Upper lobe of left lung (tissue), 6 donors: Measurements from ENCODE around the gene POLN. TPM values are rescaled to one million over a fixed set of nuclear protein-coding genes. Genes with fewer than 3 reads are reported as not detected.

ENCODE experiments used
- ATAC-seq, 2 donors: fragments of 200-7000 bp; cut with Tn5 transposase; one replicate each; pipeline ENCODE4 v1.9.1; 2022; ENCODE audit warnings: mild to moderate bottlenecking in 2 of 2, moderate library complexity in 2 of 2; ENCODE audit not compliant: low FRiP score in 2 of 2
- DNase-seq, 2 donors: peaks; one replicate each; pipeline ENCODE4 v3.0.0-alpha.2; 2019 to 2020
- H3K27ac ChIP-seq, 4 donors: fragments of 200-600 bp; sonication (generic); one replicate each; pipeline ENCODE4 v1.5.1; 2016 to 2019
- H3K27me3 ChIP-seq, 4 donors: fragments of 200-600 bp; sonication (generic); one replicate each; pipeline ENCODE4 v1.5.1; 2017 to 2019
- H3K36me3 ChIP-seq, 4 donors: fragments of 200-600 bp; sonication (generic); one replicate each; pipeline ENCODE4 v1.5.1; 2016 to 2019
- H3K4me1 ChIP-seq, 4 donors: fragments of 200-600 bp; sonication (generic); one replicate each; pipeline ENCODE4 v1.5.1; 2018 to 2019
- H3K4me3 ChIP-seq, 4 donors: fragments of 200-600 bp; sonication (generic); one replicate each; pipeline ENCODE4 v1.5.1; 2017 to 2019; ENCODE audit warnings: mild to moderate bottlenecking in 2 of 4, moderate library complexity in 1 of 4
- H3K9me3 ChIP-seq, 4 donors: fragments of 200-600 bp; sonication (generic); one replicate each; pipeline ENCODE4 v1.5.1; 2018 to 2019
- EP300 ChIP-seq, 4 donors: sonication (generic); formaldehyde crosslinking; IDR thresholded peaks; one replicate each; pipeline ENCODE4 v1.5.1; 2017; ENCODE audit warnings: antibody characterized with exemption in 4 of 4, control low read depth in 2 of 4
- POLR2A ChIP-seq, 4 donors: fragments of 450-650 bp; IDR thresholded peaks; one replicate each; pipeline ENCODE4 v1.5.1; 2016 to 2017; ENCODE audit warnings: antibody characterized with exemption in 4 of 4, mild to moderate bottlenecking in 2 of 4
- POLR2AphosphoS5 ChIP-seq, 2 donors: sonication (generic); formaldehyde crosslinking; IDR thresholded peaks; one replicate each; pipeline ENCODE4 v1.5.1; 2017; ENCODE audit warnings: antibody characterized with exemption in 2 of 2
- WGBS, 2 donors: methylation state at CpG; one replicate each; pipeline ENCODE4 v1.1.5; 2017 to 2018; 5-methylcytosine and 5-hydroxymethylcytosine counted together
- total RNA-seq, 6 donors: library from RNA; depleted of rRNA in 4 of 6; stranded (reverse); fragments of >200 nt in 4 of 6; gene quantifications; one replicate each; pipeline versions ENCODE4 v1.1.0 to v1.2.1, GENCODE V29; 2016 to 2021
- TF ChIP-seq, protein P1 (sequence below), 6 experiments: fragments of 450-650 bp in 4 of 6; fragments of 200-600 bp in 2 of 6; sonication (generic) in 2 of 6; IDR thresholded peaks; one replicate each; pipeline ENCODE4 v1.5.1; 2016 to 2019; ENCODE audit warnings: antibody characterized with exemption in 6 of 6
- donor health status: DM: no; HTN: no; CAD: no; lungs with moderate emphysema.
- donor health status: DM: no; HTN: yes; CAD: no; lungs with severe emphysema.

Gene POLN
- total RNA-seq, 6 donors from 2014 or later: 0.89 to 5.5 (median 2.6) TPM

DNA sequence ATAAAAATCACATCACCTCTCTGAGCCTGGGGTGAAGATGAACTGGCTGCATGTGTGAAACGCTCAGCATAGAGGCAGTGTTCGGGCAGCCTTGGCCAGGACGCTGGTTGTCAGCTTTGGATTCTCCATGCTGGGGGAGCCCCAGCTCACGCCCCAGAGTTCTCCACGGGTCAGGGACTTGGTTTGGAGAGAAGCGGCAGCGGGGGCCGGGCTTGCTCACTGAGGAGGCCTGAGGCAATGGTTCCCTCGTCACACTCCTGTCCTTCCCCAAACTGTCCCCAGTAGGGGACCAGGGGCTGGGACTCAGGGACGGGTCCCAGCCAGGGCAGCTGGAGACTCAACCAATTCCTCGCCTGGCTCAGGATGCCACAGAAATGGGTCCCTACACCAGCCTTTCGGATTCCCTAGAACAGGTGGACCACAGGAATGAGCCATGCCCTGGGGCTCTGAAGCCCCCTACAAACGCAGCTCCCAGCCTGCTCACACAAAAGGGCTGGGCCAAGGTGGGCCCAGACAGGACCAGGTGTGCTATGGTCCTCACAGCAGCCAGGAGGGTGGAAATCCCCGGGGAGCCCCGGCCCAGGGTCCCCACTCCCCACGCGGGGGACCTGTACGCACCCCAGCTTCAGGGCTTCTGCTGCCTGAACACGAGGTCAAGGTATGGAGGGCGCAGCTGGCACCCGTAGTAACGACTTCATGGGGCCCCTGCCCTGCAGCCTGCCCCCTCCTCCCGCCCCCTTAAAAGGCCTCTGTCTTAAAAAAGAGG lies 18.6 kb upstream of the POLN start:
- Histone ChIP-seq H3K4me1 (peaks cover 61 to 74% (median 68%) of the 10 kb centered on the region in 4 donors), H3K27ac (peak overlapping the region; percentile 92 to 98 (median 95)), H3K4me3 (peak overlapping the region; percentile 79 to 98 (median 93)), H3K27me3 (no peaks in the 10 kb centered on the region), H3K9me3 (no peaks in the 10 kb centered on the region), H3K36me3 (peaks cover 0 to 19% (median 12%) of the 10 kb centered on the region in 4 donors)
- TF ChIP-seq EP300 (IDR thresholded peaks at IDR 0.05) (no peak), POLR2AphosphoS5 (IDR thresholded peaks at IDR 0.05) (no peak), POLR2A (IDR thresholded peaks at IDR 0.05) (no peak)
- TF ChIP-seq, protein P1, sequence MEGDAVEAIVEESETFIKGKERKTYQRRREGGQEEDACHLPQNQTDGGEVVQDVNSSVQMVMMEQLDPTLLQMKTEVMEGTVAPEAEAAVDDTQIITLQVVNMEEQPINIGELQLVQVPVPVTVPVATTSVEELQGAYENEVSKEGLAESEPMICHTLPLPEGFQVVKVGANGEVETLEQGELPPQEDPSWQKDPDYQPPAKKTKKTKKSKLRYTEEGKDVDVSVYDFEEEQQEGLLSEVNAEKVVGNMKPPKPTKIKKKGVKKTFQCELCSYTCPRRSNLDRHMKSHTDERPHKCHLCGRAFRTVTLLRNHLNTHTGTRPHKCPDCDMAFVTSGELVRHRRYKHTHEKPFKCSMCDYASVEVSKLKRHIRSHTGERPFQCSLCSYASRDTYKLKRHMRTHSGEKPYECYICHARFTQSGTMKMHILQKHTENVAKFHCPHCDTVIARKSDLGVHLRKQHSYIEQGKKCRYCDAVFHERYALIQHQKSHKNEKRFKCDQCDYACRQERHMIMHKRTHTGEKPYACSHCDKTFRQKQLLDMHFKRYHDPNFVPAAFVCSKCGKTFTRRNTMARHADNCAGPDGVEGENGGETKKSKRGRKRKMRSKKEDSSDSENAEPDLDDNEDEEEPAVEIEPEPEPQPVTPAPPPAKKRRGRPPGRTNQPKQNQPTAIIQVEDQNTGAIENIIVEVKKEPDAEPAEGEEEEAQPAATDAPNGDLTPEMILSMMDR (IDR thresholded peaks at IDR 0.05): no peak
- 33 to 81% methylated on average over 8 to 18 of the region's 23 CpGs for WGBS, 2 donors
- DNase-seq (peak; percentile 21 to 70), ATAC-seq (no peak)

DNA sequence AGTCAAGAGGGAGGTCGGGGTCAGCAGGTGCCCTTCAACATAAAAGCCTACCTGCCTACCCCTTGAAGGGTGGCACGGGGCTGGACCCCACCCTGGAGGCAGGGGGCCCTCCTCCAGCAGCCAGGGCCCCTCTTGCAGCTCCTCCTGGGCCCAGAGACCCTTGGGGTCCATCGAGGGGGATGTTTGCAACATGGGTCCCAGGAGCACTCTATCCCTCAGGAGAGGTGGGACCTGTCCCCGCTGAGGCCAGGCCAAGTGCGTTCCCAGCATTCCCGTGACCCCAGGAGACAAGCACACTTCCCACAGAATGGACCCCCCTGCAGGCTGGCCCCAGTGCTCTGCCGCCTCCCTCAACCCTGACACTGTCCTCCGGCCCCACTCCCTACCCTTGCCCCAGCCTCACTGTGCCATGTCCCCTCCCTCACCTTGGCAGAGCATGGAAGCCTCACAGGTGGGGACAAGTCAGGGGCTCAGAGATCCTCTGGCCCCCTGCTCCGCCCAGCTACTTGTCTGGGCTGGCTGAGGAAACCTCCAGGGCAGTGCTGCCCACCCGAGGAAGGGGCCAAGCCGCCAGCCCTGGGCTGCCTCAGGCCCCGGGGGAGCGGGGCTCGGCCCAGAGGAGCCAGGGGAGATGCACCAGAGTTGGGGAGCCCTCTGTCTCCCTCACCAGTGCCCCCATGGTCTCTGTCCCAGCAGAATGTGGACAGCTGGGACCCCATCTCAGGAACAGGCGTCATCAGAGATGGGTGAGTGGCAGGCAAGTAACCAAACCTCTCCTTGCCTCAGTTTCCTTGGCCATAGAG lies 17.8 kb upstream of the POLN start:
- peak; percentile 20 to 68 for DNase-seq
- TF ChIP-seq POLR2AphosphoS5 (IDR thresholded peaks at IDR 0.05) (no peak), EP300 (IDR thresholded peaks at IDR 0.05) (no peak), POLR2A (IDR thresholded peaks at IDR 0.05) (no peak)
- TF ChIP-seq, protein P1 (IDR thresholded peaks at IDR 0.05): no peak
- H3K4me1 ChIP-seq: peaks cover 69 to 79% (median 72%) of the 10 kb centered on the region in 4 donors

DNA sequence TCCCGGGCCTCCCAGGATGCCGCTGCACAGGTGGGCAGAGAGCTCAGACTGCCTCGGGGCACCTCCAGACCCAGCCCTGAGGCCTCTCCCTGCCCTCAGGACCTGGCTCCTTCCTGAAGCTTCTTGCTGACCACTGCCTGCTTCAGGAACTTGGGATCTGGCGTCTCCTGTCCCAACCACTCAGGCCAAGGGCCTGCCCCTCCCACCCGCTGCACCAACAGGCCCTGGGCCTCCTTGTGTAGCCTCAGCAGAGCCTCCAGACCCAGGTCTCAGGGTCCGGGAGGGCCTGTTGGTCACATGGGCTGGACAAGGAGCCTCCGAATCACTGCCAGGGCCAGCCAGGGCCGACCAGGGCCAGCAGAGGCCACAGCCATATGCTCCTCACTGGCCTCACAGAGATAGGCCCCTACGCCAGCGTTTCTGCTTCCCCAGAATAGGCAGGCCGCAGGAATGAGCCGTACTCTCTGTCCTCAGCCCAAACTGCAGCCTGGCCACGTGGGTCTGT lies 17.2 kb upstream of the POLN start:
- peak; percentile 20 to 74 for DNase-seq
- Histone ChIP-seq H3K27ac (peak overlapping the region; percentile 92 to 98 (median 95)), H3K9me3 (no peaks in the 10 kb centered on the region), H3K4me1 (peaks cover 75 to 85% (median 78%) of the 10 kb centered on the region in 4 donors), H3K36me3 (peaks cover 0 to 32% (median 24%) of the 10 kb centered on the region in 4 donors), H3K4me3 (peak overlapping the region in 3 of 4 donors; percentile 79 to 98 (median 95)), H3K27me3 (no peaks in the 10 kb centered on the region)
- WGBS, 2 donors: 50 to 63% methylated on average over 2 to 13 of the region's 13 CpGs
- TF ChIP-seq, protein P1 (IDR thresholded peaks at IDR 0.05): no peak
- TF ChIP-seq POLR2AphosphoS5 (IDR thresholded peaks at IDR 0.05) (no peak), EP300 (IDR thresholded peaks at IDR 0.05) (no peak), POLR2A (IDR thresholded peaks at IDR 0.05) (no peak)
- no peak for ATAC-seq

More for the DNA sequence above, 17.8 kb upstream of the POLN start:
- H3K4me3 ChIP-seq: peak overlapping the region; percentile 79 to 98 (median 93)
- peaks cover 0 to 26% (median 17%) of the 10 kb centered on the region in 4 donors for H3K36me3 ChIP-seq
- WGBS, 2 donors: 40 to 86% methylated on average over 1 to 9 of the region's 15 CpGs
- ATAC-seq: no peak
- H3K9me3 ChIP-seq: no peaks in the 10 kb centered on the region
- no peaks in the 10 kb centered on the region for H3K27me3 ChIP-seq
- H3K27ac ChIP-seq: peak overlapping the region; percentile 92 to 98 (median 95)

DNA sequence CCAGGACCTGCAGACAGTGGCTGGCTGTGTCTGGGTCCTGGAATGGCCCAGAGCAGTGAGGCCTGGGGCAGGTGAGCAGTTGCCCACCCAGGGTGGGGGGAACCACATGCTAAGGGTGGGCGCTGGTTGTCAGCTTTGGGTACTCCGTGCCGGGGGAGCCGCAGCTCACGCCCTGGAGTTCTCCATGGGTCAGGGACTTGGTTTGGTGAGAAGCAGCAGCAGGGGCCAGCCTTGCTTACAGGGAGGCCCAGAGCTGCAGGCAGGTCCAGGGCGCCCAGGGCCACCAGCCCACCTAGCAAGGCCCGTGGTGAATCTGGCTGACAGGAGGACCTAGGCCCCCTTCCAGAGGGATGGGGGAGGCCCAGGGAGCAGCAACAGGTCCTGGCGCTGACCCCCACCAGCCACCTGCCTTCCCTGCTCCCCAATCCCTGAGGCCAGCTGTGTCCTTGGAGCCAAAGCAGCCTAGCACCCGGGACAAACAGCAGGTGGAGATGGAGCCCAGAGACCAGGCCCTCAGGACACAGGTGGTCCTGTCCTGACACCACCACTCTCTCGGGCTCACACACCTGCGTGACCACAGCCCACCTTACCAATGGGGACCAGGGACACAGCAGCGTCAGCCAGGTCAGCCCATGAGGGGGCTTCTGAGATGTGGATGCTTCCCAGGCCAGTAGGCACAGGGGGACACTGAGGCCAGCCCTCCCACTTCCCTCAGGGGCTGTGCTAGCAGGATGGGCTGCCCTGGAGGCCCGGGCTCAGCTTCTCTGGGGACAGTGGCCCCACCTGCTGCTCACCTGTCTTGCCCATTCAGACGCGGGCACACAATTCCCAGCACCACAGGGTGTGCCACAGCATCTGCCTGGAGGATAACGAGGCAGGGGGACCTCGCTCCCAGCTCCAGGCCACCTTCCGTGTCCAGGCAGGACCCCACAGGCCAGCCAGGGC lies 16.4 kb upstream of the POLN start:
- DNase-seq: peak; percentile 18 to 64
- 75 to 89% methylated on average over 2 to 10 of the region's 18 CpGs for WGBS, 2 donors
- H3K36me3 ChIP-seq: peaks cover 0 to 39% (median 30%) of the 10 kb centered on the region in 4 donors
- peak overlapping the region in 1 of 4 donors; percentile 79 for H3K4me3 ChIP-seq
- H3K27ac ChIP-seq: peak overlapping the region; percentile 92 to 98 (median 95)
- ATAC-seq: no peak
- H3K9me3 ChIP-seq: no peaks in the 10 kb centered on the region
- peaks cover 77 to 86% (median 84%) of the 10 kb centered on the region in 4 donors for H3K4me1 ChIP-seq
- no peaks in the 10 kb centered on the region for H3K27me3 ChIP-seq
- TF ChIP-seq POLR2A (IDR thresholded peaks at IDR 0.05): no peak
